ENCODE data around the gene GRID1. TPM values are rescaled to one million over a fixed set of nuclear protein-coding genes. Genes with fewer than 3 reads are reported as not detected.

The GRID1 gene
- polyA plus RNA-seq, 4 donors = 0.27 to 1.1 (median 0.40) TPM; not detected in 1

DNA sequence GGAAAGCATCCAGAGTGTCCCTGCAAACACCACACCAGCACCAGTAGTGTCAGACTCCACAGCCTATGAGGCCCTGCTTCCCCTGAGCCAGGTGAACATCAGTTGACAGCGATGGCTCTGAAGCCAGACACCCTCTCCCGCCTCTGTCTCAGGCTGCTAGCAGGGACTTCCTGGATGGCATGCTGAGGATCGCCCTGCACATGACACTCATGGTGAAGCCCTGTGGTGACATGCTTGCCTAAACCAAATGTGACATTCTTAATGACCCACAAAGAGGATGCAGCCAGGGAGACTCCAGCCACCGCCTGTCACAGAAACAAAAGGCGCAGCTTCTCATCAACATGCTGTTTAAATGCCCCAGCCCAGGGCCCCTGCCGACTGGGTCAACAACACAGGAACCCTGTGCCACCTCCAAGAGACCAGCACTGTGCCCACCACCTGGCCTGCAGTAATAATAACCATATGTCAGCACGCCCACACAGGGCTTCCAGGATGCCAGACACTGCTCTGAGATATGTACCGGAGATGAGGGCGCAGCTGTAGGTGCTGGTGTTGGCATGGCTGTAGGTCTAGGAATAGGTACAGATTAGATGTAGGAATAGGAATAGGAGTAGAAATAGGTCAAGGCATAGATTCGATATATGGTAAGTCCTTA is 81.3 kb downstream of the GRID1 start:
- FAIRE-seq = no peak
- H3K36me3 ChIP-seq (ENCODE audit: control insufficient read depth in 3 of 3, insufficient read depth in 2 of 3, low read depth in 1 of 3, low read length in 3 of 3) = no peaks in the 10 kb centered on the region
- peaks cover 0 to 3% of the 10 kb centered on the region in 2 donors for H3K9me3 ChIP-seq (ENCODE audit: control insufficient read depth in 2 of 2, insufficient read depth in 1 of 2, low read depth in 1 of 2, low read length in 1 of 2)
- H3K27me3 ChIP-seq (ENCODE audit: control insufficient read depth in 3 of 3, insufficient read depth in 3 of 3, low read length in 3 of 3) = no peaks in the 10 kb centered on the region
- 76 to 84% (median 79%) methylated on average over 10 of the region's 10 CpGs for WGBS, 3 donors
- H3K4me1 ChIP-seq (ENCODE audit: control insufficient read depth in 3 of 3, insufficient read depth in 2 of 3, low read depth in 1 of 3, low read length in 2 of 3) = no peaks in the 10 kb centered on the region
- no peak overlapping the region for H3K4me3 ChIP-seq (ENCODE audit: low read depth in 1 of 3, low read length in 3 of 3)
- H3K27ac ChIP-seq (ENCODE audit: low read depth in 1 of 3, low read length in 2 of 3) = no peak overlapping the region
- DNase-seq = no peak

DNA sequence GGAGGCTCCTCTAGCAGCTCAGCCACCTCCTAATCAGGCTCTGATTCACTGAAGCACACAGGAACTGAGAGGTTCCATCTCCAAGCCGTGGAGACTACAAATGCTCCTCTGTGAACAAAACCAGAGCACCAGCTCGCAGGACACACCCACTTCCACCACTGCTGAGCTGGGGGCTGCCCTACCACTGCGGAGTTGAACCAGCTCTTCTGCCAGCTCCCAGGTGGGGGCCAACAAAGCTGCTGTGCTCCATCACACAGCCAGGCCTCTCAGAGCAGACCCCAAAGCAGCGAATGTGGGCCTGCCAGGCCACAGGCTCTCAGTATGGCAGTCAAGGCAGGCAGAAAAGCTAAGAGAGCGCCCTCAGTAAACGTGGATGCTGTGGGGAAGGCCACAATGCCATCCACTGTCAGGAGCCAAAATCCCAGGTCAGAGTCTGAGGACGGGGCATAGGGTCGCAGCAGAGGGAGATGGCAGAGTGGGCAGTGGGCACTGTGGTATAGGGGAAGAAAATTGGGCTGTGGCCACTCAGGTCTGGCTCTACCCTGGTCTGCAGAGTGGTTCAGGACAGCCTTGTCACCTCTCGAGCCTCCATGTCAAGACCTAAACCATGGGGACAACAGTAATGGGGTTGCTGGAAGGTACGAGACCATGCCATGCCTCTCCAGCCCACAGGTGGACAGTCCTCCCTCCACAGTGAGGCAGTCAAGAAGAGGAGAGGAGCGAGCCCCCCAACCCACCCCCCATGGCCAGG is 82.1 kb downstream of the GRID1 start:
- no peak overlapping the region for H3K27ac ChIP-seq (ENCODE audit: low read depth in 1 of 3, low read length in 2 of 3)
- no peak for FAIRE-seq
- no peaks in the 10 kb centered on the region for H3K4me1 ChIP-seq (ENCODE audit: control insufficient read depth in 3 of 3, insufficient read depth in 2 of 3, low read depth in 1 of 3, low read length in 2 of 3)

DNA sequence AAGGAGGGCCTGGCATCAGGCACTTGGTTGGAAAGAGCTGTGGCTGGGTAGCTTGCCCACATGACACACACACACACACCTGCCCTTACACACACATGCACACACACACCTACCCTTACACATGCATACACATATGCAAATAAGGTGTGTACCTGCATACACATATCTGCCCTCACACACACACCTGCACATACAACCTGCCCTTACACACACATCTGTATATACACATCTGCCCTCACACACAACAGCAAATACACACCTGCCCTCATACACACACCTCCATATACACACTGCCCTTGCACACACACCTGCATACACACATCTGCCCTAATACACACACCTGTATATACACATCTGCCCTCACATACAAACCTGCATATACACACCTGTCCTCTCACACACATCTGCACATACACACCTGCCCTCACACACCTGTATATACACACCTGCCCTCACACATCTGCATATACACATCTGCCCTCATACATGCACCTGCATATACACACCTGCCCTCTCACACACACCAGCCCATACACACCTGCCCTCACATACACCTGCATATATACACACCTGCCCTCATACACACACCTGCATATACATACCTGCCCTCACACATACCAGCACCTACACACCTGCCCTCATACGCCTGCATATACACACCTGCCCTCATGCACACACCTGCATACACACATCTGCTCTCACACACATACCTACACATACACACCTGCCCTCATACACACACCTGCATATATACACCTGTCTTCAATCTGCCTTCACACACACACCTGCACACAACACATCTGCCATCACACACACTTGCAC is 82.9 kb downstream of the GRID1 start:
- H3K4me3 ChIP-seq (ENCODE audit: low read depth in 1 of 3, low read length in 3 of 3) = no peak overlapping the region
- FAIRE-seq = no peak
- no peaks in the 10 kb centered on the region for H3K4me1 ChIP-seq (ENCODE audit: control insufficient read depth in 3 of 3, insufficient read depth in 2 of 3, low read depth in 1 of 3, low read length in 2 of 3)
- H3K27me3 ChIP-seq (ENCODE audit: control insufficient read depth in 3 of 3, insufficient read depth in 3 of 3, low read length in 3 of 3) = no peaks in the 10 kb centered on the region
- H3K9me3 ChIP-seq (ENCODE audit: control insufficient read depth in 2 of 2, insufficient read depth in 1 of 2, low read depth in 1 of 2, low read length in 1 of 2) = peaks cover 0 to 7% of the 10 kb centered on the region in 2 donors
- H3K36me3 ChIP-seq (ENCODE audit: control insufficient read depth in 3 of 3, insufficient read depth in 2 of 3, low read depth in 1 of 3, low read length in 3 of 3) = no peaks in the 10 kb centered on the region
- 44 to 77% (median 52%) methylated on average over 1 of the region's 1 CpG for WGBS, 3 donors
- DNase-seq = no peak
- no peak overlapping the region for H3K27ac ChIP-seq (ENCODE audit: low read depth in 1 of 3, low read length in 2 of 3)

More for the DNA sequence above, 82.1 kb downstream of the GRID1 start:
- 55 to 69% (median 55%) methylated on average over 10 to 11 of the region's 11 CpGs for WGBS, 3 donors
- Histone ChIP-seq H3K4me3 (ENCODE audit: low read depth in 1 of 3, low read length in 3 of 3) (no peak overlapping the region), H3K9me3 (ENCODE audit: control insufficient read depth in 2 of 2, insufficient read depth in 1 of 2, low read depth in 1 of 2, low read length in 1 of 2) (peaks cover 0 to 7% of the 10 kb centered on the region in 2 donors), H3K36me3 (ENCODE audit: control insufficient read depth in 3 of 3, insufficient read depth in 2 of 3, low read depth in 1 of 3, low read length in 3 of 3) (no peaks in the 10 kb centered on the region), H3K27me3 (ENCODE audit: control insufficient read depth in 3 of 3, insufficient read depth in 3 of 3, low read length in 3 of 3) (no peaks in the 10 kb centered on the region)
- DNase-seq = no peak

DNA sequence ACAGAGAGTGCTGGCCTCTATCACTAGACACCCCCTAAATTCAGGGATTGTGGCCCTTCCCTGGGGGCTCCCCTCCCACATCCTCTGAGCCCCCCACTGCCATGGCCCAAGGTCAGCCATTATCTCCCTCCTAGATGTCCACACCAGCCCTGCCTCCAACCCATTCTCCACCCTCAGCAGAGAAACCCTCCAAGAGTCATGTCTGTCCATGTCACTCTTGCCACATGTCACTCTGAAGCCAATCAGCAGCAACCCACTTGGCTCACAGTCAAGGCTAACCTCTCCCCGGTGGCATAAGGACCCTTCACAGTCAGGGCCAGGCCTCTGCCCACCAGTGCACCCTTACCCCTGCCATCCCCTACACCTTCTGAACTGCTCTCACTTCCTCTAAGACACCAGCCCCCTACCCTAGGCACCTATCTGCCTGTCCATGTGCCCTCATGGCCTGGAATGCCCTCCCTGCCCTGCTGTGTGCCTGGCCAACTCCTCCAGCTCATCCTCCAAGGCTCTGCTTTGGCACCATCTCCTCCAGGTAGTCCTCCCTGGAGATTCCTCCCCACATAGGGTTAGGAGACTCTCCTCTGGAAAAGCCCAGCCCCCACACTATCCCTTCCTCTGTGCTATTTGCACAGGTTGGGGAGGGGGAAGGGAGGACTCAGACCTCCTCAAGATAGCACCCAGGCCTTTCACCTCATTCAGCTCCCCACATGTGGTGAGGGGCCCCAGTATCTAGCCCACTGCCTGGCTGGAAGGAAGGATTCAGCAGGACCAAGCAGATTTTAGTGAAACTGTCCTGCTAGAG is 83.7 kb downstream of the GRID1 start:
- no peak for FAIRE-seq
- H3K9me3 ChIP-seq (ENCODE audit: control insufficient read depth in 2 of 2, insufficient read depth in 1 of 2, low read depth in 1 of 2, low read length in 1 of 2) = peaks cover 0 to 7% of the 10 kb centered on the region in 2 donors
- no peaks in the 10 kb centered on the region for H3K4me1 ChIP-seq (ENCODE audit: control insufficient read depth in 3 of 3, insufficient read depth in 2 of 3, low read depth in 1 of 3, low read length in 2 of 3)
- H3K4me3 ChIP-seq (ENCODE audit: low read depth in 1 of 3, low read length in 3 of 3) = no peak overlapping the region
- WGBS, 3 donors = 78 to 91% (median 87%) methylated on average over 1 of the region's 1 CpG
- DNase-seq = no peak
- no peak overlapping the region for H3K27ac ChIP-seq (ENCODE audit: low read depth in 1 of 3, low read length in 2 of 3)
- H3K27me3 ChIP-seq (ENCODE audit: control insufficient read depth in 3 of 3, insufficient read depth in 3 of 3, low read length in 3 of 3) = no peaks in the 10 kb centered on the region
- no peaks in the 10 kb centered on the region for H3K36me3 ChIP-seq (ENCODE audit: control insufficient read depth in 3 of 3, insufficient read depth in 2 of 3, low read depth in 1 of 3, low read length in 3 of 3)

DNA sequence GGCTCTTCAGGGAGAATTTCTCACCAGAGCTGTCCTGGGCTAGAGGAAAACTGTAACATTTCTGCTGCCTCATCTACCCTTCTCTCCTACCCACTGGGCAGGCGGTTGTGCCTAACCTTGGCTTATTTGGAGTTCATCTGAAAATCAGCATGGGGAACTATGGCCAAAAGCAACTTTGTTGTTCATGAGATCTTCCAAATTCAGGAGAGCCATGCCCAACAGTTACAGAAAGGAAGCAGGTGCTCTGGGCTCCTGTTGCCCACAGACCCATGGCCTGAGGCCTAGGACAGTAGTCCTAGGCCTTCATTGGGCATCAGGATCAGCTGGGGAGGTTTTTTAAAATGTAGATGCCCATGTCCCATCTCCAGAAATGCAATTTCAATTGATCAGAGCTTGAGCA is 85.2 kb downstream of the GRID1 start:
- DNase-seq (no peak), FAIRE-seq (no peak)
- 94 to 100% (median 100%) methylated on average over 1 of the region's 1 CpG for WGBS, 3 donors

GRCh38 chr10:86269332-86269731 is 97.3 kb downstream of the GRID1 start:
- Histone ChIP-seq H3K27ac (ENCODE audit: low read depth in 1 of 3, low read length in 2 of 3) (no peak overlapping the region), H3K4me1 (ENCODE audit: control insufficient read depth in 3 of 3, insufficient read depth in 2 of 3, low read depth in 1 of 3, low read length in 2 of 3) (no peaks in the 10 kb centered on the region), H3K9me3 (ENCODE audit: control insufficient read depth in 2 of 2, insufficient read depth in 1 of 2, low read depth in 1 of 2, low read length in 1 of 2) (no peaks in the 10 kb centered on the region), H3K27me3 (ENCODE audit: control insufficient read depth in 3 of 3, insufficient read depth in 3 of 3, low read length in 3 of 3) (peaks cover 0 to 8% (median 0%) of the 10 kb centered on the region in 3 donors), H3K36me3 (ENCODE audit: control insufficient read depth in 3 of 3, insufficient read depth in 2 of 3, low read depth in 1 of 3, low read length in 3 of 3) (no peaks in the 10 kb centered on the region), H3K4me3 (ENCODE audit: low read depth in 1 of 3, low read length in 3 of 3) (no peak overlapping the region)
- 24 to 62% (median 38%) methylated on average over 2 of the region's 2 CpGs for WGBS, 3 donors
- FAIRE-seq = no peak
- DNase-seq = no peak

More for the DNA sequence above, 85.2 kb downstream of the GRID1 start:
- Histone ChIP-seq H3K36me3 (ENCODE audit: control insufficient read depth in 3 of 3, insufficient read depth in 2 of 3, low read depth in 1 of 3, low read length in 3 of 3) (no peaks in the 10 kb centered on the region), H3K4me3 (ENCODE audit: low read depth in 1 of 3, low read length in 3 of 3) (no peak overlapping the region), H3K27ac (ENCODE audit: low read depth in 1 of 3, low read length in 2 of 3) (no peak overlapping the region), H3K4me1 (ENCODE audit: control insufficient read depth in 3 of 3, insufficient read depth in 2 of 3, low read depth in 1 of 3, low read length in 2 of 3) (no peaks in the 10 kb centered on the region), H3K27me3 (ENCODE audit: control insufficient read depth in 3 of 3, insufficient read depth in 3 of 3, low read length in 3 of 3) (no peaks in the 10 kb centered on the region), H3K9me3 (ENCODE audit: control insufficient read depth in 2 of 2, insufficient read depth in 1 of 2, low read depth in 1 of 2, low read length in 1 of 2) (peaks cover 0 to 10% of the 10 kb centered on the region in 2 donors)

GRCh38 chr10:86267286-86268195 is 99.1 kb downstream of the GRID1 start:
- no peak for DNase-seq

More at GRCh38 chr10:86267286-86268195, 99.1 kb downstream of the GRID1 start:
- Histone ChIP-seq H3K36me3 (ENCODE audit: control insufficient read depth in 3 of 3, insufficient read depth in 2 of 3, low read depth in 1 of 3, low read length in 3 of 3) (no peaks in the 10 kb centered on the region), H3K27me3 (ENCODE audit: control insufficient read depth in 3 of 3, insufficient read depth in 3 of 3, low read length in 3 of 3) (peaks cover 0 to 25% (median 3%) of the 10 kb centered on the region in 3 donors), H3K4me3 (ENCODE audit: low read depth in 1 of 3, low read length in 3 of 3) (no peak overlapping the region), H3K9me3 (ENCODE audit: control insufficient read depth in 2 of 2, insufficient read depth in 1 of 2, low read depth in 1 of 2, low read length in 1 of 2) (no peaks in the 10 kb centered on the region), H3K27ac (ENCODE audit: low read depth in 1 of 3, low read length in 2 of 3) (no peak overlapping the region), H3K4me1 (ENCODE audit: control insufficient read depth in 3 of 3, insufficient read depth in 2 of 3, low read depth in 1 of 3, low read length in 2 of 3) (no peaks in the 10 kb centered on the region)
- WGBS, 3 donors = 77 to 86% (median 80%) methylated on average over 12 of the region's 12 CpGs
- FAIRE-seq = no peak
